BJ (cell line): ENCODE measurements around the gene HEXIM2. TPM values are rescaled to one million over a fixed set of nuclear protein-coding genes. Genes with fewer than 3 reads are reported as not detected.
"Not testable (repeated sequence)": the region's sequence is repeated elsewhere in the genome, so short reads cannot be mapped to it uniquely, and the experiment has no call there.

Source experiments
- CTCF ChIA-PET: fragments of 350-600 bp; formaldehyde crosslinking; extraction: SDS; loops from one replicate; lab custom pipeline; 2021; ENCODE audit warnings: antibody characterized with exemption, inconsistent platforms; lab: Yijun Ruan, JAX
- POLR2A ChIA-PET: fragments of 300-600 bp; sonication (Branson Sonifier 250); formaldehyde crosslinking; extraction: SDS; loops from one replicate; lab custom pipeline; 2021; ENCODE audit warnings: antibody characterized with exemption; lab: Charles Lee
- DNase-seq: peaks from one replicate; pipeline ENCODE4 v3.0.0-alpha.2; 2011; ENCODE audit warnings: low read depth
- H3K27me3 ChIP-seq: 2 replicates; pipeline ENCODE4 v1.6.0; 2011; ENCODE audit warnings: low read length; ENCODE audit not compliant: control insufficient read depth, insufficient read depth
- H3K36me3 ChIP-seq: 2 replicates; pipeline ENCODE4 v1.5.1; 2011; ENCODE audit warnings: low read length; ENCODE audit not compliant: control insufficient read depth, insufficient read depth
- H3K4me3 ChIP-seq: 2 replicates; pipeline ENCODE4 v1.5.1; 2011; ENCODE audit warnings: low read depth, mild to moderate bottlenecking, control low read depth, low read length
- polyA plus RNA-seq: library from polyadenylated mRNA; depleted of rRNA; stranded (reverse); fragments of >200 nt; gene quantifications from 2 replicates; pipeline ENCODE4 v1.2.3, GENCODE V29; 2011; rRNA removed
- small RNA-seq: library from RNA; depleted of rRNA; stranded (forward); fragments of <200 nt; gene quantifications from one replicate; pipeline ENCODE3, GENCODE V24; 2012; ENCODE audit warnings: low replicate concordance, low read depth; ENCODE audit not compliant: insufficient read length
- TF ChIP-seq, protein P1 (sequence below): IDR thresholded peaks from 2 replicates; pipeline ENCODE4 v1.5.1; 2011; ENCODE audit warnings: low read depth, mild to moderate bottlenecking, control low read depth, inconsistent platforms, low read length, moderate library complexity; ENCODE audit not compliant: insufficient read depth

HEXIM2 gene
- polyA plus RNA-seq, 1 experiment, result 6.3 TPM

DNA sequence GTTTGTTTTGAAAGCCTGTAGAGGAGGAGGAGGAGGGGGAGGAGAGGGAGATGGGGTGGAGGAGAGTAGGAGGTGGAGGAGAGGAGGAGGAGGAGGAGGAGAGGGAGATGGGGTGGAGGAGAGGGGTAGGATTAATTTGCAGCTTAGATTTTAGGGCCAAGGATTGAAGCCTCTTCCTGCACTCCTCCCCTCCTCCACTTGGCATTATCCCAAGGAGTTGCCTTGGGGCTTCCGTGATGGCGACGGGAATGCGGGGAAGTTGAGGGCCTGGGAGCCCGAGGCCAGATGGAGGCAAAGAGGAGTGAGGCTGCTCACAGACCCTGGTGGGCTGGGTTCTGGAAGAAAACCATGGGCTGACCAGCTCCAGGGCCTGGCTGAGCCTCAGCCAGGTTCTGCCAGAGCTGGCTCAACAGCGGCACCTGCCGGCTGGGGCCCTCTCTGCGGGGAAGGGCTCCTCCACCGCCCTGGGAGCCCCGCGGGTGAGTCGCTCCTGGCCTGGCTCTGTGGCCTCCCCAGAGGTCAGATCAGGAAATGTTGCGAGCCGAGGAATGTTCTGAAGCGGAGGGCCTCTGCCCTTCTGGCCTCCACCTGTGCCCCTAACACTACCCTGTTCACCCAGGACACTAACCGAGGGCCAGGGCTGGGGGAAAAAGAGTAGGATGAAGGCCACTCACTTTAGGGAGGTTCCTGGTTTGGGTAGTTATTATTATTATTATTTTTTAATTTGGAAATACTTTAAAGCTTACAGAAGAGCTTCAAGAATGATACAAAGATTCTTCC, 36.1 kb downstream of the HEXIM2 start:
- H3K27me3 ChIP-seq, result no peaks in the 10 kb centered on the region
- DNase-seq, result no peak
- POLR2A ChIA-PET, result interaction anchor here (0.6 to 1.8 kb wide), 3 partner anchors 47 to 51 kb away, joined by 3 to 21 read pairs (median 4); partner anchors contain the start of gene HEXIM1
- CTCF ChIA-PET, result interaction anchor here (0.7 to 9.6 kb wide), 45 partner anchors 9 to 907 kb away, joined by 3 to 210 read pairs (median 5); partner anchors contain the start of genes ACBD4, FMNL1, HEXIM1 and HEXIM2
- TF ChIP-seq, protein P1, sequence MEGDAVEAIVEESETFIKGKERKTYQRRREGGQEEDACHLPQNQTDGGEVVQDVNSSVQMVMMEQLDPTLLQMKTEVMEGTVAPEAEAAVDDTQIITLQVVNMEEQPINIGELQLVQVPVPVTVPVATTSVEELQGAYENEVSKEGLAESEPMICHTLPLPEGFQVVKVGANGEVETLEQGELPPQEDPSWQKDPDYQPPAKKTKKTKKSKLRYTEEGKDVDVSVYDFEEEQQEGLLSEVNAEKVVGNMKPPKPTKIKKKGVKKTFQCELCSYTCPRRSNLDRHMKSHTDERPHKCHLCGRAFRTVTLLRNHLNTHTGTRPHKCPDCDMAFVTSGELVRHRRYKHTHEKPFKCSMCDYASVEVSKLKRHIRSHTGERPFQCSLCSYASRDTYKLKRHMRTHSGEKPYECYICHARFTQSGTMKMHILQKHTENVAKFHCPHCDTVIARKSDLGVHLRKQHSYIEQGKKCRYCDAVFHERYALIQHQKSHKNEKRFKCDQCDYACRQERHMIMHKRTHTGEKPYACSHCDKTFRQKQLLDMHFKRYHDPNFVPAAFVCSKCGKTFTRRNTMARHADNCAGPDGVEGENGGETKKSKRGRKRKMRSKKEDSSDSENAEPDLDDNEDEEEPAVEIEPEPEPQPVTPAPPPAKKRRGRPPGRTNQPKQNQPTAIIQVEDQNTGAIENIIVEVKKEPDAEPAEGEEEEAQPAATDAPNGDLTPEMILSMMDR, result peak; percentile 100
- H3K36me3 ChIP-seq, result no peaks in the 10 kb centered on the region
- H3K4me3 ChIP-seq, result no peak overlapping the region

DNA sequence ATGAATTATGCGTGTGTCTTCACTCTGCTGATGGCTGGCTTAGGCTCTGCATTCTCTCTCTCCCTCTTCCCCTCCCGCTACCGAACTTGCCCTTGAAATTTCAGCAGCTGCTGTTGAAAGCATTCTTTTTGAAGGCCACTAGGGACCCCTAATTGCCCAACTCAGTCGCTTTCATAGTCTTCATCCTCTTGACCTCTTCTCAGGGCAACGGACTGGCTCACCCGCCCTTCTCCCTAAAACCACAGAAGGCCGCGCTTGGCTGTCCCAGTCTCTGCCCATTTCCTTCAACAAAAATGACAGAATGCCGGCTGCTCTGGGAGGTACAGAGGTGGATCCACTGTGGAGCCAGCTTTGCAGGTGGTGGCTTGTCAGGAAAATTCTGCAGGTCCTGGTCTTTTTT, 39.0 kb downstream of the HEXIM2 start:
- no peak for DNase-seq
- TF ChIP-seq, protein P1, result no peak
- ChIA-PET CTCF (interaction anchor here (1.0 to 9.6 kb wide), 5 partner anchors 18 to 69 kb away, joined by 3 to 210 read pairs (median 14); partner anchors contain the start of genes ACBD4, HEXIM1 and PLCD3), POLR2A (no interaction called here)
- Histone ChIP-seq H3K27me3 (no peaks in the 10 kb centered on the region), H3K36me3 (no peaks in the 10 kb centered on the region), H3K4me3 (no peak overlapping the region)

DNA sequence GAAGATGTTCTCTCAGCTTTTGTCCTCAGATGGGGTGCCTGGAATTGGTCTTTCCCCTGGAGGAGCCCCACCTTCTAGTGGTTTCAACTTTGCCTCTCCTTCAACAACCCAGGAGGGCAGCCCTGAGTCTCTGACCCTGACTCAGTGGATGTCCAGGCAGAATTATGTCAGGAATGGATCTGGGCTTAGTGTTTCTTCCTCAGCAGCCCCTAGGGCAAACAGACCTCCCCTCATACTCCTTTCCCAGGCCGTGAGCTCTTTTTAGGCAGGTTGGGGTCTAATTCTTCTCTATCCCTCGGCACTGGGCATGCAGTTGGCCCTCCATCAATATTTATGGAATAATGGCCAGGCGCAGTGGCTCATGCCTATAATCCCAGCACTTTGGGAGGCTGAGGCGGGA, 39.8 kb downstream of the HEXIM2 start:
- no peak for DNase-seq
- ChIA-PET CTCF (interaction anchor here (1.0 to 9.6 kb wide), 4 partner anchors 17 to 66 kb away, joined by 3 to 210 read pairs (median 8); partner anchors contain the start of genes ACBD4 and HEXIM1), POLR2A (interaction anchor here (0.5 to 0.7 kb wide), 2 partner anchors 43 to 57 kb away, joined by 5 to 6 read pairs; no protein-coding TSS in a partner anchor)
- peaks cover 2% of the 10 kb centered on the region; the same call in 1 of the 2 replicates for H3K27me3 ChIP-seq
- H3K36me3 ChIP-seq, result no peaks in the 10 kb centered on the region
- TF ChIP-seq, protein P1, result no peak
- H3K4me3 ChIP-seq, result no peak overlapping the region

DNA sequence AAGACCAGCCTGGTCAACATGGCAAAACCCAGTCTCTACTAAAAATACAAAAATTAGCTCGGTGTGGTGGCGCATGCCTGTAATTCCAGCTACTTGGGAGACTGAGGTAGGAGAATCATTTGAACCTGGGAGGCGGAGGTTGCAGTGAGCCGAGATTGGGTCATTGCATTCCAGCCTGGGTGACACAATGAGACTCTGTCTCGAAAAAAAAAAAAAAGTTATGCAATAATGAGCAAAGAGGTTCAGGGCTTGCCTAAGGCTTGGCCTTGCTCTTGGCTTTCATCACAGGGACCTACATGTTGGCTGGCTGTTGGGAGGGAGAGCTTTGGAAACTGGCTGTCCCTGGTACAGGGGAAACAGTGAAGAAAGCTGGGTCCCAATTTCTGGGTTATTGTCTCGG, 40.2 kb downstream of the HEXIM2 start:
- not testable (repeated sequence) for H3K4me3 ChIP-seq, H3K36me3 ChIP-seq, DNase-seq, H3K27me3 ChIP-seq
- CTCF ChIA-PET, result interaction anchor here (1.3 to 9.6 kb wide), 3 partner anchors 17 to 66 kb away, joined by 3 to 210 read pairs (median 14); partner anchors contain the start of genes ACBD4 and HEXIM1
- POLR2A ChIA-PET, result interaction anchor here (0.5 to 0.7 kb wide), 2 partner anchors 44 to 57 kb away, joined by 5 to 6 read pairs; no protein-coding TSS in a partner anchor

DNA sequence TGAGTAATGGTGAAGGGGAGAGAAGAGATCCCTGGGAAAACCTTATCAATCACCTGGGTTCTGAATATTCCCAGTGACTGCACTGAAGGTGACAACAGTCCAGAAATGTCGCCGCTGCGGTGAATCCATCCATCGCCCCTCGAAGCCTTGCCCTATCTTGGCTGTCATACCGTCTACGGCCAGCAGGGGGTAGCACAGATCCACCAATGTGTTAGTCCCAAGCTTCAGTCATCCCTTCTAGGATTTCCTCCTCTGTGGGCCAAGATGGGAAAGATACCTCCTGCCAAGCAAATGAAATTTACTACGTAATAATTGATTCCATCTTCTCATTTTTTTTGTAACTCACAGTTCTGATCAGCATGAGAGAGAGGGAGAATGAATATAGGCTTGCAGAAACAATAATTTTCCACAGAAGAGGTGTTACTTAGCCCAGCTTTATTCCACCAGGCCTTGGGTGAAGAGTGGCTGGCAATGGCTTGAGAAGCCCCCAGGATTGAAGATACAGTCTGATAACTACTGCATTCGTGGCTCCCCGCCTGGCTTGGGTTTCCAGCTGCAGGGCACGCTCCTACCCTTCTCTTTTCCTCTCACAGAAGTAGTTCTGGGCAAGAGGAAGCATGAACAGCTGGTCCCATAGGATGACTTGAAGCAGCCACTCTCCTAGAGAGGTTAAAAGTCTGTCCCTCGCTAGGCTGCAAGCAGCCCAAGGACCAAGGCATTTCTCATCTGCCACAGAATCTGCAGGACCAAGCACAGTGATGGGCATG, 57.4 kb downstream of the HEXIM2 start:
- ChIA-PET CTCF (interaction anchor here (0.6 to 6.8 kb wide), 48 partner anchors 9 to 633 kb away, joined by 3 to 85 read pairs (median 4); partner anchors contain the start of genes ACBD4, HEXIM1 and MAP3K14), POLR2A (no interaction called here)
- H3K4me3 ChIP-seq, result no peak overlapping the region
- H3K36me3 ChIP-seq, result no peaks in the 10 kb centered on the region
- DNase-seq, result no peak
- TF ChIP-seq, protein P1, result peak; percentile 84
- H3K27me3 ChIP-seq, result peaks cover 5% of the 10 kb centered on the region; the same call in 1 of the 2 replicates

Small RNAs within 50 kb of the gene (small RNA-seq; reads per million reads assigned to genes)
- gene MIR6784, result not detected

Other genes starting within 250 kb of the HEXIM2 start
- gene GFAP, start 246.4 kb upstream of the HEXIM2 start, polyA plus RNA-seq, result 0.13 and 0.23 TPM in 2 replicates
- 5.5 and 10.6 TPM in 2 replicates for gene KIF18B, start 214.1 kb upstream of the HEXIM2 start, polyA plus RNA-seq
- gene C1QL1, start 193.6 kb upstream of the HEXIM2 start, polyA plus RNA-seq, result 0.39 and 0.50 TPM in 2 replicates
- 25.4 and 44.2 TPM in 2 replicates for gene DCAKD, start 110.2 kb upstream of the HEXIM2 start, polyA plus RNA-seq
- 48.1 and 62.5 TPM in 2 replicates for gene NMT1, start 100.6 kb upstream of the HEXIM2 start, polyA plus RNA-seq
- 47.5 and 81.6 TPM in 2 replicates for gene PLCD3, start 29.4 kb upstream of the HEXIM2 start, polyA plus RNA-seq
- gene ACBD4, start 26.2 kb upstream of the HEXIM2 start, polyA plus RNA-seq, result 5.4 and 7.3 TPM in 2 replicates
- gene HEXIM1, start 13.4 kb upstream of the HEXIM2 start, polyA plus RNA-seq, result 16.0 and 16.7 TPM in 2 replicates
- 2.0 TPM in 2 replicates for gene FMNL1, start 60.0 kb downstream of the HEXIM2 start, polyA plus RNA-seq
- gene SPATA32, start 100.2 kb downstream of the HEXIM2 start, polyA plus RNA-seq, result not detected in 2 replicates
- 4.5 and 6.5 TPM in 2 replicates for gene MAP3K14, start 155.1 kb downstream of the HEXIM2 start, polyA plus RNA-seq